ENCODE measurements around the gene WDR83. TPM values are rescaled to one million over a fixed set of nuclear protein-coding genes. Genes with fewer than 3 reads are reported as not detected.
"Not testable (repeated sequence)": the region's sequence is repeated elsewhere in the genome, so short reads cannot be mapped to it uniquely, and the experiment has no call there.

The WDR83 gene
- total RNA-seq, 3 donors from 2014 or later (not counting 1 experiment from before 2014, with no cell fraction given), result 17.0 to 25.8 (median 25.1) TPM

- Histone ChIP-seq H3K4me3 (ENCODE audit: low read length) (peak overlapping the region; percentile 80), H3K4me1 (ENCODE audit: control insufficient read depth, insufficient read depth, low read length) (peaks cover 19% of the 10 kb centered on the region), H3K27ac (ENCODE audit: low read length) (peak overlapping the region; percentile 94), H3K9me3 (ENCODE audit: control insufficient read depth, insufficient read depth, low read length) (no peaks in the 10 kb centered on the region), H3K36me3 (ENCODE audit: control insufficient read depth, insufficient read depth, low read length) (peaks cover 2% of the 10 kb centered on the region), H3K27me3 (ENCODE audit: control insufficient read depth, insufficient read depth, low read length) (no peaks in the 10 kb centered on the region)
- no peaks in the 10 kb centered on the region for H3K27me3 Mint-ChIP-seq (ENCODE audit: low read depth in 2 of 2)
- DNase-seq (no peak), ATAC-seq (peak in 2 of 3 donors; percentile 3 to 21)
- no peaks in the 10 kb centered on the region for H3K36me3 Mint-ChIP-seq
- H3K9me3 Mint-ChIP-seq, result no peaks in the 10 kb centered on the region
- 3% methylated on average over 36 of the region's 36 CpGs for WGBS (ENCODE audit: insufficient coverage)
- TF ChIP-seq, protein P1, sequence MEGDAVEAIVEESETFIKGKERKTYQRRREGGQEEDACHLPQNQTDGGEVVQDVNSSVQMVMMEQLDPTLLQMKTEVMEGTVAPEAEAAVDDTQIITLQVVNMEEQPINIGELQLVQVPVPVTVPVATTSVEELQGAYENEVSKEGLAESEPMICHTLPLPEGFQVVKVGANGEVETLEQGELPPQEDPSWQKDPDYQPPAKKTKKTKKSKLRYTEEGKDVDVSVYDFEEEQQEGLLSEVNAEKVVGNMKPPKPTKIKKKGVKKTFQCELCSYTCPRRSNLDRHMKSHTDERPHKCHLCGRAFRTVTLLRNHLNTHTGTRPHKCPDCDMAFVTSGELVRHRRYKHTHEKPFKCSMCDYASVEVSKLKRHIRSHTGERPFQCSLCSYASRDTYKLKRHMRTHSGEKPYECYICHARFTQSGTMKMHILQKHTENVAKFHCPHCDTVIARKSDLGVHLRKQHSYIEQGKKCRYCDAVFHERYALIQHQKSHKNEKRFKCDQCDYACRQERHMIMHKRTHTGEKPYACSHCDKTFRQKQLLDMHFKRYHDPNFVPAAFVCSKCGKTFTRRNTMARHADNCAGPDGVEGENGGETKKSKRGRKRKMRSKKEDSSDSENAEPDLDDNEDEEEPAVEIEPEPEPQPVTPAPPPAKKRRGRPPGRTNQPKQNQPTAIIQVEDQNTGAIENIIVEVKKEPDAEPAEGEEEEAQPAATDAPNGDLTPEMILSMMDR (IDR thresholded peaks at IDR 0.05), result no peak
- intact Hi-C loops (cut with micrococcal nuclease), result loop anchor here (1.0 kb wide), 1 partner anchor 15 kb away; the partner anchor contains the start of gene DHPS
- peak overlapping the region; percentile 92 to 94 for H3K27ac Mint-ChIP-seq
- peaks cover 0 to 4% of the 10 kb centered on the region in 2 donors for H3K4me1 Mint-ChIP-seq
- peak overlapping the region; percentile 93 for H3K4me3 Mint-ChIP-seq
Observed at GRCh38 chr19:12695997-12696365, 29.4 kb downstream of the WDR83 start.

DNA sequence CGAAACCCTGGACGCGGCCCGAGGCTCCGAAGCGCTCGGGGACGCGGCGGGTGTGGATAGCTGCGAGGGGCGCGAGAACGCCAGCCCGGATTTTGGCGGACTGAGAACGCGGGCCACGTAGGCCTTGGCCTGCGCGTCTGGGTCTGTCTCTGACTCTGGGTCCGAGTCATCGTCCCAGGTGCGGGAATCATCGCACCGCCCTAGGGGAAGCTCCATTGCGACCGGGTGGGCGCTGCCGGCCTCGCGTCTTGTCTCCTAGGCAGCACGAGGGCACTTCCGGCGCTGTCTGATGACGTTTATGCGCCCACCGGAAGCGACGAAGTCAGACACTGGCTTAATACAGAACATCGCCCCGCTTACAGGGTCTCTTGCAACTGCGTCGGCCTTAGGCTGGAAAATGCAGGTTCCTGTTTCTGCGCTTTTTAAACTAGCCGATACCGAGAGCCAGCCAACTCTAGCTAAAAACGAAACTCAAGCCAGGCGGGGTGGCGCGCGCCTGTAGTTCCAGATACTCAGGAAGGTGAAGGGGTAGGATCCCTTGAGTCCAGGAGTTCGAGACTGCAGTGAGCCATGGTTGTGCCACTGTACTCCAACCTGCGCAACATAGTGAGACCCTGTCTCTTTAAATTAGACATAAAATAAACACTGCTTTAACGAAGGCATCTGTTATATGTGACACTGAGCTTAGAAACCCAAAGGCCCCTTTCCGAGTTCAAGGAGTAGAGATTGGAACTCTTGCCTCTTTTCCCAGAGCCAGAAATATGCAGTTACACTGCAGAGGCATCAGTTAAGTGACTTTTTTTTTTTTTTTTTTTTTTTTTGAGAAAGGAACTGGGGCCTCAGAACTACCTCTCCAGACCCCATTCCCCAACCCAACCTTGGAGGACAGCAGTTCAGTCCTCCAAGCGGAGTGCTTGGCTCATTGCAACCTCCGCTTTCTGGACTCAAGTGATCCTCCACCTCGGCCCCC is 30.0 kb downstream of the WDR83 start, which contains the start of gene FBXW9:
FBXW9 (minus strand) TSS at position 266 of the 970 bp plus-strand sequence; CDS start at position 216, 50 bp downstream.
- 6% methylated on average over 59 of the region's 59 CpGs for WGBS (ENCODE audit: insufficient coverage)
- Histone ChIP-seq H3K4me1 (ENCODE audit: control insufficient read depth, insufficient read depth, low read length) (peaks cover 19% of the 10 kb centered on the region), H3K9me3 (ENCODE audit: control insufficient read depth, insufficient read depth, low read length) (no peaks in the 10 kb centered on the region), H3K36me3 (ENCODE audit: control insufficient read depth, insufficient read depth, low read length) (peaks cover 6% of the 10 kb centered on the region), H3K27me3 (ENCODE audit: control insufficient read depth, insufficient read depth, low read length) (no peaks in the 10 kb centered on the region), H3K27ac (ENCODE audit: low read length) (peak within 1 kb of the TSS; percentile 94), H3K4me3 (ENCODE audit: low read length) (peak within 1 kb of the TSS; percentile 80)
- Mint-ChIP-seq H3K27me3 (ENCODE audit: low read depth in 2 of 2) (no peaks in the 10 kb centered on the region), H3K4me1 (peaks cover 0 to 4% of the 10 kb centered on the region in 2 donors), H3K4me3 (peak within 1 kb of the TSS; percentile 93), H3K27ac (peak within 1 kb of the TSS; percentile 92 to 94), H3K9me3 (no peaks in the 10 kb centered on the region), H3K36me3 (no peaks in the 10 kb centered on the region)
- intact Hi-C loops (cut with micrococcal nuclease), result loop anchor here (1.0 kb wide), 1 partner anchor 15 kb away; the partner anchor contains the start of gene DHPS
- DNase-seq (peak; percentile 98 to 99), ATAC-seq (peak; percentile 91 to 96 (median 93))
- TF ChIP-seq, protein P1 (IDR thresholded peaks at IDR 0.05), result no peak

GRCh38 chr19:12697425-12697824 is 30.8 kb downstream of the WDR83 start:
- H3K27ac ChIP-seq (ENCODE audit: low read length), result not testable (repeated sequence)

DNA sequence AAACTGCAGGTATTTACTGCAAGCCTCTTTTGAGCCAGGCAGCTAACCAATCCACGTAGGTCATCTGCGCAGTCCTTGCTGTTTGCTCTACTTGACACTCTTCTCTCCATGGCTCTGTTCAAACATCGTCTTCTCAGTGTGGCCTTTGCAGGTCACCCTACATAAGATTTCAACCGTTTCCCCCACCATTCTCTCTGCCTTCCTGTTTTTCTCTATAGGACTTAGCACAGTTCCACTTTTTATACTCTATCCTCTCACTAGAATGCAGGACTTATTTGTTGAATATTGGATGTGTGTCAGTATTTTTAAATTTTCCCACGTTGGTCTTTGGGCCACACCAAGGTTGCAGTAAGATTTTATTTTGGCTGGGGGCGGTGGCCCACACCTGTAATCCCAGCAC is 31.5 kb downstream of the WDR83 start:
- intact Hi-C loops (cut with micrococcal nuclease), result no loop called here
- no peaks in the 10 kb centered on the region for H3K9me3 ChIP-seq (ENCODE audit: control insufficient read depth, insufficient read depth, low read length)
- H3K4me3 ChIP-seq (ENCODE audit: low read length), result no peak overlapping the region
- no peak for ATAC-seq
- no peaks in the 10 kb centered on the region for H3K27me3 ChIP-seq (ENCODE audit: control insufficient read depth, insufficient read depth, low read length)
- H3K4me1 Mint-ChIP-seq, result peaks cover 0 to 4% of the 10 kb centered on the region in 2 donors
- peaks cover 13% of the 10 kb centered on the region for H3K36me3 ChIP-seq (ENCODE audit: control insufficient read depth, insufficient read depth, low read length)
- H3K27ac ChIP-seq (ENCODE audit: low read length), result no peak overlapping the region
- 83% methylated on average over 6 of the region's 6 CpGs for WGBS (ENCODE audit: insufficient coverage)
- H3K27me3 Mint-ChIP-seq (ENCODE audit: low read depth in 2 of 2), result no peaks in the 10 kb centered on the region
- no peaks in the 10 kb centered on the region for H3K9me3 Mint-ChIP-seq
- TF ChIP-seq, protein P1 (IDR thresholded peaks at IDR 0.05), result no peak
- H3K27ac Mint-ChIP-seq, result peak overlapping the region; percentile 14 to 80
- H3K4me1 ChIP-seq (ENCODE audit: control insufficient read depth, insufficient read depth, low read length), result peaks cover 19% of the 10 kb centered on the region
- no peaks in the 10 kb centered on the region for H3K36me3 Mint-ChIP-seq
- DNase-seq, result no peak
- H3K4me3 Mint-ChIP-seq, result peak overlapping the region; percentile 43

More at GRCh38 chr19:12697425-12697824, 30.8 kb downstream of the WDR83 start:
- ATAC-seq; H3K4me1 Mint-ChIP-seq; H3K4me3 ChIP-seq (ENCODE audit: low read length); H3K36me3 ChIP-seq (ENCODE audit: control insufficient read depth, insufficient read depth, low read length); H3K27me3 Mint-ChIP-seq (ENCODE audit: low read depth in 2 of 2); intact Hi-C loops (cut with micrococcal nuclease); H3K27me3 ChIP-seq (ENCODE audit: control insufficient read depth, insufficient read depth, low read length); H3K9me3 ChIP-seq (ENCODE audit: control insufficient read depth, insufficient read depth, low read length); DNase-seq; H3K9me3 Mint-ChIP-seq; H3K36me3 Mint-ChIP-seq: not testable (repeated sequence)
- H3K4me1 ChIP-seq (ENCODE audit: control insufficient read depth, insufficient read depth, low read length), result peaks cover 19% of the 10 kb centered on the region
- WGBS (ENCODE audit: insufficient coverage), result 98% methylated on average over 22 of the region's 22 CpGs
- peak overlapping the region; percentile 31 for H3K4me3 Mint-ChIP-seq
- H3K27ac Mint-ChIP-seq, result peak overlapping the region in 1 of 2 donors; percentile 92

Measured in natural killer cell (primary cell).